GM23338 (cell line): Measurements from ENCODE around the gene ZFP36.

Experiments used
- CREB1 ChIP-seq: fragments of 250-450 bp; sonication (Bioruptor Pico); IDR thresholded peaks from 2 replicates; pipeline ENCODE4 v1.5.0; 2020; ENCODE audit warnings: low read depth, mild to moderate bottlenecking, moderate library complexity
- CTCF ChIP-seq, 2 experiments: fragments of 200-600 bp in 1 of 2; sonication (generic) in 1 of 2; conservative IDR thresholded peaks; 2 replicates each; pipeline versions ENCODE4 v1.5.1 to v1.6.1; 2016 to 2017; ENCODE audit warnings: antibody characterized with exemption in 2 of 2, low read depth in 2 of 2, mild to moderate bottlenecking in 2 of 2, moderate library complexity in 1 of 2
- EZH2 ChIP-seq: fragments of 200-600 bp; sonication (generic); IDR thresholded peaks from one replicate; pipeline ENCODE4 v1.8.0; 2017; ENCODE audit warnings: antibody characterized with exemption, mild to moderate bottlenecking, low read depth; ENCODE audit not compliant: unreplicated experiment
- EZH2phosphoT487 ChIP-seq: fragments of 200-600 bp; sonication (generic); IDR thresholded peaks from one replicate; pipeline ENCODE4 v1.8.1; 2018; ENCODE audit warnings: antibody characterized with exemption; ENCODE audit not compliant: unreplicated experiment
- JUNB ChIP-seq: IDR thresholded peaks from one replicate; pipeline ENCODE4 v1.6.1; 2016; ENCODE audit warnings: antibody characterized with exemption; ENCODE audit not compliant: unreplicated experiment
- NANOG ChIP-seq: IDR thresholded peaks from 2 replicates; pipeline ENCODE4 v1.6.1; 2016; ENCODE audit warnings: antibody characterized with exemption, borderline replicate concordance
- POLR2AphosphoS5 ChIP-seq: IDR thresholded peaks from 2 replicates; pipeline ENCODE4 v1.6.1; 2016; ENCODE audit warnings: antibody characterized with exemption, low read depth
- ZNF114 ChIP-seq: fragments of 250-450 bp; sonication (Bioruptor Pico); IDR thresholded peaks from 2 replicates; pipeline ENCODE4 v1.5.0; 2020; ENCODE audit warnings: mild to moderate bottlenecking, moderate library complexity
- TF ChIP-seq, protein P1 (sequence below): IDR thresholded peaks from one replicate; pipeline ENCODE4 v1.6.1; 2018; ENCODE audit warnings: antibody characterized with exemption; ENCODE audit not compliant: unreplicated experiment

GRCh38 chr19:39438270-39438934 is 31.8 kb downstream of the ZFP36 start:
- TF ChIP-seq CTCF (conservative IDR thresholded peaks at IDR 0.05; ENCODE audit: low read depth in 2 of 2) (no peak), POLR2AphosphoS5 (no peak), EZH2 (no peak), JUNB (no peak), EZH2phosphoT487 (no peak), ZNF114 (CRISPR knock-in tag) (no peak), NANOG (no peak), CREB1 (CRISPR knock-in tag) (no peak)
- TF ChIP-seq, protein P1, sequence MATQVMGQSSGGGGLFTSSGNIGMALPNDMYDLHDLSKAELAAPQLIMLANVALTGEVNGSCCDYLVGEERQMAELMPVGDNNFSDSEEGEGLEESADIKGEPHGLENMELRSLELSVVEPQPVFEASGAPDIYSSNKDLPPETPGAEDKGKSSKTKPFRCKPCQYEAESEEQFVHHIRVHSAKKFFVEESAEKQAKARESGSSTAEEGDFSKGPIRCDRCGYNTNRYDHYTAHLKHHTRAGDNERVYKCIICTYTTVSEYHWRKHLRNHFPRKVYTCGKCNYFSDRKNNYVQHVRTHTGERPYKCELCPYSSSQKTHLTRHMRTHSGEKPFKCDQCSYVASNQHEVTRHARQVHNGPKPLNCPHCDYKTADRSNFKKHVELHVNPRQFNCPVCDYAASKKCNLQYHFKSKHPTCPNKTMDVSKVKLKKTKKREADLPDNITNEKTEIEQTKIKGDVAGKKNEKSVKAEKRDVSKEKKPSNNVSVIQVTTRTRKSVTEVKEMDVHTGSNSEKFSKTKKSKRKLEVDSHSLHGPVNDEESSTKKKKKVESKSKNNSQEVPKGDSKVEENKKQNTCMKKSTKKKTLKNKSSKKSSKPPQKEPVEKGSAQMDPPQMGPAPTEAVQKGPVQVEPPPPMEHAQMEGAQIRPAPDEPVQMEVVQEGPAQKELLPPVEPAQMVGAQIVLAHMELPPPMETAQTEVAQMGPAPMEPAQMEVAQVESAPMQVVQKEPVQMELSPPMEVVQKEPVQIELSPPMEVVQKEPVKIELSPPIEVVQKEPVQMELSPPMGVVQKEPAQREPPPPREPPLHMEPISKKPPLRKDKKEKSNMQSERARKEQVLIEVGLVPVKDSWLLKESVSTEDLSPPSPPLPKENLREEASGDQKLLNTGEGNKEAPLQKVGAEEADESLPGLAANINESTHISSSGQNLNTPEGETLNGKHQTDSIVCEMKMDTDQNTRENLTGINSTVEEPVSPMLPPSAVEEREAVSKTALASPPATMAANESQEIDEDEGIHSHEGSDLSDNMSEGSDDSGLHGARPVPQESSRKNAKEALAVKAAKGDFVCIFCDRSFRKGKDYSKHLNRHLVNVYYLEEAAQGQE = no peak
